22Rv1 (cell line): ENCODE data around the gene KIFC1.

Source experiments
- ZFX ChIP-seq: fragments of 450-650 bp; IDR thresholded peaks from 2 replicates; pipeline ENCODE4 v1.6.1; 2017; ENCODE audit warnings: antibody characterized with exemption, borderline replicate concordance
- TF ChIP-seq, protein P1 (sequence below): fragments of 450-650 bp; IDR thresholded peaks from 2 replicates; pipeline ENCODE4 v1.5.1; 2017; ENCODE audit warnings: mild to moderate bottlenecking

DNA sequence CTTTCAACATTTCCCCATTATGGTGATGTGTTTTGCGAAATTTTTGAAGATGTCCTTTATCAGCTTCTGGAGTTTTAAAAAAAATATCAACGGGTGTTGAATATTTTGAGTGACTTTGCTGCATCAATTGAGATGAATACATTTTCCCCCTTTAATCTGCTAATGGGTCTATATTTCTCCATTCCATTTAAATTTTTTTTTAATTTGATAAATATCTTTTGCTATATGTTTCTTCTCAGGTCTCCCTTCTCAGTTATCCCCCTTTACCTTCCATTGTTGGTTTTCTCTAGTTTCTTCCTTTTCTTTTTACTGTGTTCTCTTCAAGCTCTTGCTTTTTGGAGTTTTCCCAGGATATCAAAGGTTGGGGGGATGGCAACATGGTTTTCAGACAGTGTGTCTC lies 1.4 kb upstream of the KIFC1 start:
- TF ChIP-seq, protein P1, sequence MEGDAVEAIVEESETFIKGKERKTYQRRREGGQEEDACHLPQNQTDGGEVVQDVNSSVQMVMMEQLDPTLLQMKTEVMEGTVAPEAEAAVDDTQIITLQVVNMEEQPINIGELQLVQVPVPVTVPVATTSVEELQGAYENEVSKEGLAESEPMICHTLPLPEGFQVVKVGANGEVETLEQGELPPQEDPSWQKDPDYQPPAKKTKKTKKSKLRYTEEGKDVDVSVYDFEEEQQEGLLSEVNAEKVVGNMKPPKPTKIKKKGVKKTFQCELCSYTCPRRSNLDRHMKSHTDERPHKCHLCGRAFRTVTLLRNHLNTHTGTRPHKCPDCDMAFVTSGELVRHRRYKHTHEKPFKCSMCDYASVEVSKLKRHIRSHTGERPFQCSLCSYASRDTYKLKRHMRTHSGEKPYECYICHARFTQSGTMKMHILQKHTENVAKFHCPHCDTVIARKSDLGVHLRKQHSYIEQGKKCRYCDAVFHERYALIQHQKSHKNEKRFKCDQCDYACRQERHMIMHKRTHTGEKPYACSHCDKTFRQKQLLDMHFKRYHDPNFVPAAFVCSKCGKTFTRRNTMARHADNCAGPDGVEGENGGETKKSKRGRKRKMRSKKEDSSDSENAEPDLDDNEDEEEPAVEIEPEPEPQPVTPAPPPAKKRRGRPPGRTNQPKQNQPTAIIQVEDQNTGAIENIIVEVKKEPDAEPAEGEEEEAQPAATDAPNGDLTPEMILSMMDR = no peak
- no peak for TF ChIP-seq ZFX
